Right forelimb (tissue), 1 donor: Measurements from ENCODE around the gene MMP15.
"Not testable (repeated sequence)": the region's sequence is repeated elsewhere in the genome, so short reads cannot be mapped to it uniquely, and the experiment has no call there.

Source experiments
- DNase-seq: peaks from one replicate; pipeline ENCODE4 v3.0.0-alpha.2; 2018

The MMP15 gene

GRCh38 chr16:58049232-58050185 is 24.0 kb downstream of the MMP15 start:
- no peak for DNase-seq

- no peak for DNase-seq
Measured at GRCh38 chr16:58051296-58051695, 25.7 kb downstream of the MMP15 start.

GRCh38 chr16:58051821-58052603 is 26.5 kb downstream of the MMP15 start:
- no peak for DNase-seq

- DNase-seq, result no peak
Measured at GRCh38 chr16:58053682-58054005, 28.1 kb downstream of the MMP15 start.

- no peak for DNase-seq
Measured at GRCh38 chr16:58054289-58054688, 28.7 kb downstream of the MMP15 start.

- no peak for DNase-seq
Measured at GRCh38 chr16:58056580-58056979, 31.0 kb downstream of the MMP15 start.

- no peak for DNase-seq
Measured at GRCh38 chr16:58057121-58057520, 31.6 kb downstream of the MMP15 start.

GRCh38 chr16:58057784-58058183 is 32.2 kb downstream of the MMP15 start:
- no peak for DNase-seq

GRCh38 chr16:58062821-58063220 is 37.3 kb downstream of the MMP15 start:
- no peak for DNase-seq

GRCh38 chr16:58063377-58064076 is 38.0 kb downstream of the MMP15 start:
- no peak for DNase-seq

- DNase-seq, result no peak
Measured at GRCh38 chr16:58070585-58070984, 45.0 kb downstream of the MMP15 start.

GRCh38 chr16:58072134-58072533 is 46.6 kb downstream of the MMP15 start:
- DNase-seq, result not testable (repeated sequence)

- not testable (repeated sequence) for DNase-seq
Measured at GRCh38 chr16:58073086-58073485, 47.5 kb downstream of the MMP15 start.

GRCh38 chr16:58074657-58075056 is 49.1 kb downstream of the MMP15 start:
- DNase-seq, result no peak

GRCh38 chr16:58076514-58076913 is 51.0 kb downstream of the MMP15 start:
- no peak for DNase-seq

GRCh38 chr16:58077796-58078195 is 52.2 kb downstream of the MMP15 start:
- DNase-seq, result no peak

- not testable (repeated sequence) for DNase-seq
Measured at GRCh38 chr16:58080657-58081056, 55.1 kb downstream of the MMP15 start.

- DNase-seq, result no peak
Measured at GRCh38 chr16:58082381-58082780, 56.8 kb downstream of the MMP15 start.

- DNase-seq, result no peak
Measured at GRCh38 chr16:58084635-58085034, 59.1 kb downstream of the MMP15 start.

GRCh38 chr16:58085171-58085570 is 59.6 kb downstream of the MMP15 start:
- no peak for DNase-seq

GRCh38 chr16:58085584-58086251 is 60.2 kb downstream of the MMP15 start:
- DNase-seq, result no peak

- DNase-seq, result no peak
Measured at GRCh38 chr16:58086381-58087208, 61.0 kb downstream of the MMP15 start.
